HCT116 (cell line): Measurements from ENCODE around the gene CRTC1. TPM values are rescaled to one million over a fixed set of nuclear protein-coding genes. Genes with fewer than 3 reads are reported as not detected.

Experiments used
- ATAC-seq: fragments of 200-7000 bp; cut with Tn5 transposase; 2 replicates; pipeline ENCODE4 v1.9.1; 2020; ENCODE audit warnings: mild to moderate bottlenecking, moderate library complexity
- BruUV-seq: library from RNA; stranded (reverse); fragments of 400-500 nt; replicated peaks from 2 replicates; lab custom pipeline; 2021; lab: Mats Ljungman, UMichigan
- CTCF ChIA-PET: fragments of 300-600 bp; sonication (Branson Sonifier 250); formaldehyde crosslinking; loops from one replicate; lab custom pipeline; 2021; ENCODE audit warnings: antibody characterized with exemption; lab: Charles Lee
- POLR2A ChIA-PET: fragments of 300-600, 350-600 bp; sonication (Branson Sonifier 250); formaldehyde crosslinking; loops from one replicate; lab custom pipeline; 2021; ENCODE audit warnings: antibody characterized with exemption; lab: Charles Lee
- RAD21 ChIA-PET, 2 experiments: fragments of 300-600 bp; sonication (Branson Sonifier 250); formaldehyde crosslinking; loops; one replicate each; lab custom pipeline; 2023; ENCODE audit warnings: low total read pairs in 2 of 2; ENCODE audit not compliant: uncharacterized antibody in 2 of 2, unreplicated experiment in 2 of 2, low non-redundant PET in 1 of 2; lab: Charles Lee
- DNase-seq: peaks from one replicate; pipeline ENCODE4 v3.0.0-alpha.2; 2010; ENCODE audit warnings: low read depth, low spot score
- H2AFZ ChIP-seq: fragments of 200-600 bp; shearing (Covaris generic), sonication (generic); 2 replicates; pipeline ENCODE4 v1.6.1; 2017; ENCODE audit warnings: low read depth, mixed run types, mixed read lengths, antibody characterized with exemption, low read length; ENCODE audit not compliant: poor library complexity, severe bottlenecking
- H3K27ac ChIP-seq: 2 replicates; pipeline ENCODE4 v1.5.1; 2012; ENCODE audit warnings: low read depth, low read length
- H3K27me3 ChIP-seq: fragments of 200-600 bp; sonication (generic); 2 replicates; pipeline ENCODE4 v1.6.1; 2016; ENCODE audit warnings: mixed run types, low read length, mixed read lengths; ENCODE audit not compliant: insufficient read depth
- H3K36me3 ChIP-seq, 2 experiments: fragments of 200-500 bp in 1 of 2; fragments of 200-600 bp in 1 of 2; sonication (Bioruptor generic) in 1 of 2; sonication (generic) in 1 of 2; 2 replicates each; pipeline versions ENCODE4 v1.5.1 to v1.6.1; 2014 to 2016; ENCODE audit warnings: low read length in 2 of 2, inconsistent platforms in 1 of 2, mixed read lengths in 1 of 2, mixed run types in 1 of 2; ENCODE audit not compliant: insufficient read depth in 2 of 2, control insufficient read depth in 1 of 2
- H3K4me1 ChIP-seq, 2 experiments: fragments of 200-600 bp in 1 of 2; sonication (generic) in 1 of 2; 2 replicates each; pipeline versions ENCODE4 v1.5.1 to v1.6.1; 2012 to 2017; ENCODE audit warnings: low read length in 2 of 2, inconsistent platforms in 1 of 2, mild to moderate bottlenecking in 1 of 2, mixed read lengths in 1 of 2, mixed run types in 1 of 2, moderate library complexity in 1 of 2; ENCODE audit not compliant: insufficient read depth in 2 of 2, control insufficient read depth in 1 of 2
- H3K4me2 ChIP-seq: fragments of 200-600 bp; sonication (generic); 2 replicates; pipeline ENCODE4 v1.6.1; 2017; ENCODE audit warnings: mixed run types, low read length, mixed read lengths
- H3K4me3 ChIP-seq, 2 experiments: fragments of 200-600 bp in 1 of 2; sonication (generic) in 1 of 2; replicated peaks in 1 of 2; 2 replicates each; pipeline ENCODE4 v1.5.1; 2011 to 2016; ENCODE audit warnings: low read length in 2 of 2, control low read depth in 1 of 2, low read depth in 1 of 2, mild to moderate bottlenecking in 1 of 2, mixed read lengths in 1 of 2, mixed run types in 1 of 2
- H3K79me2 ChIP-seq: fragments of 200-600 bp; sonication (generic); 2 replicates; pipeline ENCODE4 v1.6.1; 2017; ENCODE audit warnings: mild to moderate bottlenecking, mixed run types, low read length, moderate library complexity, mixed read lengths; ENCODE audit not compliant: insufficient read depth
- H3K9ac ChIP-seq: fragments of 200-600 bp; sonication (generic); 2 replicates; pipeline ENCODE4 v1.6.1; 2016; ENCODE audit warnings: low read length, mixed read lengths
- H3K9me2 ChIP-seq: fragments of 200-600 bp; sonication (generic), shearing (Covaris generic); 2 replicates; pipeline ENCODE4 v1.6.1; 2017; ENCODE audit warnings: mixed run types, mild to moderate bottlenecking, moderate library complexity; ENCODE audit not compliant: insufficient read depth
- H3K9me3 ChIP-seq, 2 experiments: fragments of 200-500 bp in 1 of 2; fragments of 200-600 bp in 1 of 2; sonication (Bioruptor generic) in 1 of 2; sonication (generic) in 1 of 2; 2 replicates each; pipeline ENCODE4 v1.6.1; 2014 to 2017; ENCODE audit warnings: low read length in 2 of 2, mixed read lengths in 2 of 2, inconsistent platforms in 1 of 2, low read depth in 1 of 2, mild to moderate bottlenecking in 1 of 2, mixed run types in 1 of 2, moderate library complexity in 1 of 2; ENCODE audit not compliant: control insufficient read depth in 1 of 2, insufficient read depth in 1 of 2
- H4K20me1 ChIP-seq: fragments of 200-600 bp; sonication (generic), shearing (Covaris generic); 2 replicates; pipeline ENCODE4 v1.6.1; 2017; ENCODE audit warnings: mixed run types, mild to moderate bottlenecking, moderate library complexity; ENCODE audit not compliant: insufficient read depth
- ATF3 ChIP-seq: IDR thresholded peaks from 2 replicates; pipeline ENCODE4 v1.6.1; 2012
- CBX3 ChIP-seq: IDR thresholded peaks from 2 replicates; pipeline ENCODE4 v1.6.1; 2012; ENCODE audit warnings: low read depth
- ELF1 ChIP-seq: IDR thresholded peaks from 2 replicates; pipeline ENCODE4 v1.6.1; 2012; ENCODE audit warnings: low read depth, borderline replicate concordance
- POLR2AphosphoS5 ChIP-seq: IDR thresholded peaks from 2 replicates; pipeline ENCODE4 v1.6.1; 2011; ENCODE audit warnings: mild to moderate bottlenecking, low read depth, low read length, moderate library complexity
- REST ChIP-seq: IDR thresholded peaks from 2 replicates; pipeline ENCODE4 v1.6.1; 2012; ENCODE audit warnings: low read depth
- SIN3A ChIP-seq: IDR thresholded peaks from 2 replicates; pipeline ENCODE4 v1.6.1; 2012; ENCODE audit warnings: low read depth
- intact Hi-C: fragments of 100-400 bp; cut with micrococcal nuclease; formaldehyde crosslinking; loops from 2 replicates; pipeline ENCODE4 v1.10.0; 2022
- total RNA-seq: library from RNA; stranded (reverse); gene quantifications from one replicate; pipeline ENCODE4 v1.2.1, GENCODE V29; 2021; ENCODE audit not compliant: unreplicated experiment

The CRTC1 gene
- total RNA-seq, 1 experiment from 2014 or later, result 14.9 TPM

- TF ChIP-seq REST (no peak), POLR2AphosphoS5 (no peak)
Measured at GRCh38 chr19:18717601-18718000, 34.1 kb downstream of the CRTC1 start (continued).

- H3K79me2 ChIP-seq, result no peaks in the 10 kb centered on the region
Measured at GRCh38 chr19:18718015-18718526, 34.6 kb downstream of the CRTC1 start.

More at GRCh38 chr19:18718015-18718526, 34.6 kb downstream of the CRTC1 start:
- ATAC-seq, result no peak
- BruUV-seq, result no TSS peak
- H3K36me3 ChIP-seq, result no peaks in the 10 kb centered on the region
- no peak overlapping the region for H3K4me3 ChIP-seq
- no peak overlapping the region for H3K9ac ChIP-seq
- no peak overlapping the region for H2AFZ ChIP-seq
- no peaks in the 10 kb centered on the region for H4K20me1 ChIP-seq
- no peaks in the 10 kb centered on the region for H3K4me1 ChIP-seq
- intact Hi-C loops, result no loop called here
- no peaks in the 10 kb centered on the region for H3K9me2 ChIP-seq
- no peaks in the 10 kb centered on the region for H3K27me3 ChIP-seq
- ChIA-PET RAD21 (no interaction called here), CTCF (no interaction called here), POLR2A (no interaction called here)
- no peak for DNase-seq
- H3K27ac ChIP-seq, result no peak overlapping the region
- TF ChIP-seq ATF3, result no peak
- TF ChIP-seq CBX3, result no peak
- no peak for TF ChIP-seq ELF1
- TF ChIP-seq SIN3A, result no peak
- H3K4me2 ChIP-seq, result no peak overlapping the region
- H3K9me3 ChIP-seq, result no peaks in the 10 kb centered on the region
